Activated CD4-positive, alpha-beta memory T cell treated with anti-CD3 and anti-CD28 coated beads, Interleukin-2, amount 10 ng/mL, durations not matched to agents 7 days and 5 days (primary cell): ENCODE results near the gene RIN1. TPM values are rescaled to one million over a fixed set of nuclear protein-coding genes. Genes with fewer than 3 reads are reported as not detected.
"Not testable (repeated sequence)": the region's sequence is repeated elsewhere in the genome, so short reads cannot be mapped to it uniquely, and the experiment has no call there.

Experiments used
- CTCF ChIA-PET: fragments of 350-600 bp; sonication (Branson Sonifier 250); formaldehyde crosslinking; loops from one replicate; lab custom pipeline; 2021; ENCODE audit warnings: antibody characterized with exemption, inconsistent platforms; lab: Charles Lee
- POLR2A ChIA-PET: fragments of 350-600 bp; sonication (Branson Sonifier 250); formaldehyde crosslinking; loops from one replicate; lab custom pipeline; 2021; ENCODE audit warnings: antibody characterized with exemption; lab: Charles Lee
- DNase-seq: peaks from one replicate; pipeline ENCODE4 v3.0.0-alpha.2; 2020
- H3K27ac Mint-ChIP-seq: one replicate; pipeline ENCODE4 v1.8.0; 2021; ENCODE audit warnings: mild to moderate bottlenecking, mixed read lengths
- H3K27me3 Mint-ChIP-seq: one replicate; pipeline ENCODE4 v1.8.0; 2021; ENCODE audit warnings: mixed read lengths
- H3K36me3 Mint-ChIP-seq: one replicate; pipeline ENCODE4 v1.8.0; 2021; ENCODE audit warnings: low read depth, mixed read lengths
- H3K4me1 Mint-ChIP-seq: one replicate; pipeline ENCODE4 v1.8.0; 2021; ENCODE audit warnings: mixed read lengths
- H3K4me3 Mint-ChIP-seq: one replicate; pipeline ENCODE4 v1.8.0; 2021; ENCODE audit warnings: mild to moderate bottlenecking, mixed read lengths
- H3K9me3 Mint-ChIP-seq: one replicate; pipeline ENCODE4 v1.8.0; 2021; ENCODE audit warnings: mixed read lengths
- total RNA-seq, 2 experiments: library from RNA; stranded (reverse); gene quantifications; one replicate each; pipeline ENCODE4 v1.2.3, GENCODE V29; 2021

Gene RIN1
- total RNA-seq, 2 experiments from 2014 or later = 0.43 to 0.73 TPM

GRCh38 chr11:66320289-66320688, 15.9 kb downstream of the RIN1 start:
- H3K4me1 Mint-ChIP-seq = peaks cover 27% of the 10 kb centered on the region
- H3K27ac Mint-ChIP-seq, H3K9me3 Mint-ChIP-seq, H3K36me3 Mint-ChIP-seq, POLR2A ChIA-PET, H3K4me3 Mint-ChIP-seq, DNase-seq, CTCF ChIA-PET: not testable (repeated sequence)
- peaks cover 13% of the 10 kb centered on the region for H3K27me3 Mint-ChIP-seq

- H3K36me3 Mint-ChIP-seq = no peaks in the 10 kb centered on the region
- peak overlapping the region; percentile 10 for H3K27ac Mint-ChIP-seq
- no peak for DNase-seq
- peaks cover 13% of the 10 kb centered on the region for H3K27me3 Mint-ChIP-seq
- ChIA-PET POLR2A (no interaction called here), CTCF (interaction anchor here (1.0 kb wide), 1 partner anchor 10 kb away, joined by 3 read pairs; no protein-coding TSS in a partner anchor)
- H3K4me1 Mint-ChIP-seq = peaks cover 33% of the 10 kb centered on the region
- peaks cover 7% of the 10 kb centered on the region for H3K9me3 Mint-ChIP-seq
- no peak overlapping the region for H3K4me3 Mint-ChIP-seq
These were observed 17.6 kb downstream of the RIN1 start for GRCh38 chr11:66318600-66318970.

GRCh38 chr11:66317723-66318599, 18.3 kb downstream of the RIN1 start:
- ChIA-PET POLR2A (no interaction called here), CTCF (interaction anchor here (1.0 kb wide), 1 partner anchor 11 kb away, joined by 3 read pairs; no protein-coding TSS in a partner anchor)
- no peak for DNase-seq
- Mint-ChIP-seq H3K27ac (peak overlapping the region; percentile 56), H3K36me3 (no peaks in the 10 kb centered on the region), H3K9me3 (peaks cover 7% of the 10 kb centered on the region), H3K4me3 (no peak overlapping the region), H3K4me1 (peaks cover 38% of the 10 kb centered on the region), H3K27me3 (peaks cover 13% of the 10 kb centered on the region)

GRCh38 chr11:66317322-66317722, 18.9 kb downstream of the RIN1 start:
- Mint-ChIP-seq H3K36me3 (no peaks in the 10 kb centered on the region), H3K4me1 (peaks cover 39% of the 10 kb centered on the region), H3K9me3 (peaks cover 7% of the 10 kb centered on the region), H3K27me3 (peaks cover 13% of the 10 kb centered on the region), H3K27ac (peak overlapping the region; percentile 56), H3K4me3 (no peak overlapping the region)
- ChIA-PET POLR2A (no interaction called here), CTCF (no interaction called here)
- DNase-seq = no peak

- no peak for DNase-seq
- Mint-ChIP-seq H3K27me3 (peaks cover 13% of the 10 kb centered on the region), H3K4me1 (peaks cover 41% of the 10 kb centered on the region), H3K4me3 (no peak within 1 kb of the TSS), H3K9me3 (peaks cover 7% of the 10 kb centered on the region), H3K27ac (peak within 1 kb of the TSS; percentile 56), H3K36me3 (no peaks in the 10 kb centered on the region)
- POLR2A ChIA-PET = no interaction called here
- CTCF ChIA-PET = no interaction called here
These were observed 19.4 kb downstream of the RIN1 start, which contains the start of gene CD248 for GRCh38 chr11:66316849-66317251. TSS of gene CD248 (minus strand) at chr11:66317044. CDS start at chr11:66317027, 17 bp downstream.

GRCh38 chr11:66315921-66316811, 20.1 kb downstream of the RIN1 start:
- POLR2A ChIA-PET = interaction anchor here (1.3 kb wide), 1 partner anchor 27 kb away, joined by 3 read pairs; the partner anchor contains the start of gene YIF1A
- H3K4me3 Mint-ChIP-seq = no peak overlapping the region

GRCh38 chr11:66315498-66315885, 20.7 kb downstream of the RIN1 start:
- H3K36me3 Mint-ChIP-seq = no peaks in the 10 kb centered on the region
- peaks cover 13% of the 10 kb centered on the region for H3K27me3 Mint-ChIP-seq
- H3K4me1 Mint-ChIP-seq = peaks cover 43% of the 10 kb centered on the region
- DNase-seq = no peak
- CTCF ChIA-PET = interaction anchor here (1.1 kb wide), 1 partner anchor 73 kb away, joined by 4 read pairs; no protein-coding TSS in a partner anchor
- H3K4me3 Mint-ChIP-seq = no peak overlapping the region
- H3K9me3 Mint-ChIP-seq = peaks cover 7% of the 10 kb centered on the region
- no peak overlapping the region for H3K27ac Mint-ChIP-seq
- POLR2A ChIA-PET = interaction anchor here (1.3 kb wide), 1 partner anchor 26 kb away, joined by 3 read pairs; the partner anchor contains the start of gene YIF1A

More at GRCh38 chr11:66315921-66316811, 20.1 kb downstream of the RIN1 start:
- CTCF ChIA-PET = interaction anchor here (1.1 kb wide), 1 partner anchor 73 kb away, joined by 4 read pairs; no protein-coding TSS in a partner anchor
- Mint-ChIP-seq H3K27ac (no peak overlapping the region), H3K9me3 (peaks cover 7% of the 10 kb centered on the region), H3K4me1 (peaks cover 43% of the 10 kb centered on the region), H3K27me3 (peaks cover 13% of the 10 kb centered on the region), H3K36me3 (no peaks in the 10 kb centered on the region)
- no peak for DNase-seq

- Mint-ChIP-seq H3K4me3 (no peak overlapping the region), H3K4me1 (peaks cover 39% of the 10 kb centered on the region), H3K9me3 (peaks cover 2% of the 10 kb centered on the region), H3K27ac (no peak overlapping the region), H3K27me3 (peaks cover 8% of the 10 kb centered on the region), H3K36me3 (no peaks in the 10 kb centered on the region)
- no peak for DNase-seq
- ChIA-PET POLR2A (interaction anchor here (1.3 to 3.9 kb wide), 2 partner anchors 12 to 26 kb away, joined by 3 to 30 read pairs; partner anchors contain the start of gene YIF1A), CTCF (interaction anchor here (1.1 kb wide), 1 partner anchor 74 kb away, joined by 4 read pairs; no protein-coding TSS in a partner anchor)
These were observed 21.4 kb downstream of the RIN1 start for GRCh38 chr11:66314561-66315497.

- POLR2A ChIA-PET = interaction anchor here (3.3 to 3.9 kb wide), 2 partner anchors 12 to 24 kb away, joined by 28 to 30 read pairs; partner anchors contain the start of genes TMEM151A and YIF1A
- H3K4me1 Mint-ChIP-seq = peaks cover 34% of the 10 kb centered on the region
- H3K36me3 Mint-ChIP-seq = no peaks in the 10 kb centered on the region
- H3K4me3 Mint-ChIP-seq = peak overlapping the region; percentile 30
- peak overlapping the region; percentile 47 for H3K27ac Mint-ChIP-seq
- H3K9me3 Mint-ChIP-seq = peaks cover 2% of the 10 kb centered on the region
- CTCF ChIA-PET = interaction anchor here (3.0 kb wide), 2 partner anchors 12 to 34 kb away, joined by 13 to 44 read pairs; partner anchors contain the start of gene B4GAT1
- peaks cover 12% of the 10 kb centered on the region for H3K27me3 Mint-ChIP-seq
- DNase-seq = no peak
These were observed 22.1 kb downstream of the RIN1 start for GRCh38 chr11:66314186-66314501.

- no peaks in the 10 kb centered on the region for H3K36me3 Mint-ChIP-seq
- no peak for DNase-seq
- ChIA-PET POLR2A (interaction anchor here (1.4 to 3.9 kb wide), 11 partner anchors 11 to 303 kb away, joined by 4 to 30 read pairs (median 7); partner anchors contain the start of genes BRMS1, DPP3, RBM14 and TMEM151A), CTCF (interaction anchor here (0.9 to 3.3 kb wide), 16 partner anchors 12 to 359 kb away, joined by 3 to 73 read pairs (median 13); partner anchors contain the start of genes B4GAT1, BRMS1, DPP3 and RIN1)
- H3K27me3 Mint-ChIP-seq = peaks cover 7% of the 10 kb centered on the region
- H3K27ac Mint-ChIP-seq = peak overlapping the region; percentile 65
- H3K4me1 Mint-ChIP-seq = peaks cover 29% of the 10 kb centered on the region
- H3K4me3 Mint-ChIP-seq = peak overlapping the region; percentile 85
- no peaks in the 10 kb centered on the region for H3K9me3 Mint-ChIP-seq
These were observed 22.7 kb downstream of the RIN1 start for GRCh38 chr11:66313321-66314185.
